Bronchial epithelial cell (primary cell): ENCODE data around the gene SAMSN1. TPM values are rescaled to one million over a fixed set of nuclear protein-coding genes. Genes with fewer than 3 reads are reported as not detected.

Source experiments
- DNase-seq: peaks from one replicate; pipeline ENCODE4 v3.0.0-alpha.2; 2010; ENCODE audit warnings: low read depth
- FAIRE-seq: peaks from 2 replicates; lab custom pipeline; 2011; peaks lifted over from hg19 to GRCh38; lab: Jason Lieb, UNC
- H3K27me3 ChIP-seq: 2 replicates; pipeline ENCODE4 v1.5.1; 2011; ENCODE audit warnings: low read length; ENCODE audit not compliant: control insufficient read depth, insufficient read depth
- H3K36me3 ChIP-seq: 2 replicates; pipeline ENCODE4 v1.5.1; 2011; ENCODE audit warnings: low read length; ENCODE audit not compliant: control insufficient read depth, insufficient read depth
- H3K4me3 ChIP-seq: 2 replicates; pipeline ENCODE4 v1.5.1; 2011; ENCODE audit warnings: mild to moderate bottlenecking, low read depth, low read length, control low read depth
- total RNA-seq: library from RNA; depleted of rRNA; stranded (reverse); fragments of >200 nt; gene quantifications from 2 replicates; pipeline ENCODE4 v1.2.1, GENCODE V29; 2014
- TF ChIP-seq, protein P1 (sequence below): IDR thresholded peaks from 2 replicates; pipeline ENCODE4 v1.5.1; 2011; ENCODE audit warnings: mild to moderate bottlenecking, moderate library complexity, low read length, control low read depth, inconsistent platforms; ENCODE audit not compliant: insufficient read depth, severe bottlenecking

Gene SAMSN1
- total RNA-seq, 1 donor from 2014 or later, result under 0.01 TPM

DNA sequence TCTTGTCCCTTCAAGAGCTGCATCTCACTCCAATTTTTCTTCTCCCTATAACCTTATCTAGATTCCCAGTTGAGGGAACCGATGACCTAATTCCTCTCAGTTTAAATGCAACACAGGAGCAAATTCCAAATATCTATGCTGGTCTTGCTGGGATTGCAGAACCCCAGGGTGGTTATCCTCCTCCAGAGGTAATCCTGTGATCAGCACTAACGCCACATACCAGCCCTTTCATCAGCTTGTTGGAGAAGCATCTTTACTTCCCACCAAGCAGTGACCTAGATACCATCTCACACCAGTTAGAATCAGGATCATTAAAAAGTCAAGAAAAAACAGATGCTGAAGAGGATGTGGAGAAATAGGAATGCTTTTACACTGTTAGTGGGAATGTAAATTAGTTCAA is 52.4 kb downstream of the SAMSN1 start:
- Histone ChIP-seq H3K36me3 (no peaks in the 10 kb centered on the region), H3K27me3 (no peaks in the 10 kb centered on the region), H3K4me3 (no peak overlapping the region)
- TF ChIP-seq, protein P1, sequence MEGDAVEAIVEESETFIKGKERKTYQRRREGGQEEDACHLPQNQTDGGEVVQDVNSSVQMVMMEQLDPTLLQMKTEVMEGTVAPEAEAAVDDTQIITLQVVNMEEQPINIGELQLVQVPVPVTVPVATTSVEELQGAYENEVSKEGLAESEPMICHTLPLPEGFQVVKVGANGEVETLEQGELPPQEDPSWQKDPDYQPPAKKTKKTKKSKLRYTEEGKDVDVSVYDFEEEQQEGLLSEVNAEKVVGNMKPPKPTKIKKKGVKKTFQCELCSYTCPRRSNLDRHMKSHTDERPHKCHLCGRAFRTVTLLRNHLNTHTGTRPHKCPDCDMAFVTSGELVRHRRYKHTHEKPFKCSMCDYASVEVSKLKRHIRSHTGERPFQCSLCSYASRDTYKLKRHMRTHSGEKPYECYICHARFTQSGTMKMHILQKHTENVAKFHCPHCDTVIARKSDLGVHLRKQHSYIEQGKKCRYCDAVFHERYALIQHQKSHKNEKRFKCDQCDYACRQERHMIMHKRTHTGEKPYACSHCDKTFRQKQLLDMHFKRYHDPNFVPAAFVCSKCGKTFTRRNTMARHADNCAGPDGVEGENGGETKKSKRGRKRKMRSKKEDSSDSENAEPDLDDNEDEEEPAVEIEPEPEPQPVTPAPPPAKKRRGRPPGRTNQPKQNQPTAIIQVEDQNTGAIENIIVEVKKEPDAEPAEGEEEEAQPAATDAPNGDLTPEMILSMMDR, result no peak
- no peak for FAIRE-seq
- no peak for DNase-seq

DNA sequence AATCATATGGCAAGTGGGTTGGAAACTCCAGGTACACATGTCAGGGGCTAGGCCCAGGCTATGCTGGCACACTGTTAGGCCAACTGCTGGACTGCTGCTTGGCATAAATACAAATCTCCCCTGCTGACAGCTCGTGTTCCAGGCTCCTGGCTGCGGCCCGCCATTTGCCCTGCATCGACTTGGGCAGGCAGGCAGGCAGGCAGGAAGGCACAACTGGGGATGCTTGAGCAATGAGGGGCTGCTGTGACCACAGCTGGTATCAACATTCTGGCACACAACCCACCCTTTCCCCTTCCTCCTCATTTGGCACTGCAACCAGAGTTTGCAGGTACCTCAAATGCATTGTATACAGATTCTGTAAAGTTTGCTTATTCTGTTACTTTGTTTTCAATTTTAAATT is 53.2 kb downstream of the SAMSN1 start:
- FAIRE-seq, result no peak
- DNase-seq, result no peak
- H3K27me3 ChIP-seq, result no peaks in the 10 kb centered on the region
- no peak overlapping the region for H3K4me3 ChIP-seq
- TF ChIP-seq, protein P1, result no peak
- H3K36me3 ChIP-seq, result no peaks in the 10 kb centered on the region

DNA sequence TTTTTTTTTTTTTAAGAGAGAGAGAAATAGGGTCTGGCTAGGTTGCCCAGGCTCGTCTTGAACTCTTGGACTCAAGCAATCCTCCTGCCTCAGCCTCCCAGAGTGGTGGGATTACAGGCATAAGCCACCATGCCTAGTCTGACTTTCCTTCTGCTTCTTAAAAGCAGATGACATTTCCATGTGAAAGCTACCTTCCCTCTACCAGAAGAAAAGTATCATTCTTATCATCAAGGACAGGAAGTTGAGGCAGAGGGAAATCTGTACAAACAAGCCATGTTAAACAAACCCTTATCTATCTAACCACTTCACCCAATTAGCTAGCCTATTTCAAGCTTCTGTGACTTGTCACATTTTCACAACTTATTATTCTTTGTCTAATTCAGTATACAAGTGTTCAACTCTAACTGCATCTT is 54.8 kb downstream of the SAMSN1 start:
- no peak overlapping the region for H3K4me3 ChIP-seq
- no peaks in the 10 kb centered on the region for H3K27me3 ChIP-seq
- TF ChIP-seq, protein P1, result no peak
- H3K36me3 ChIP-seq, result no peaks in the 10 kb centered on the region
- FAIRE-seq, result no peak
- DNase-seq, result no peak

GRCh38 chr21:14488672-14489204 is 57.4 kb downstream of the SAMSN1 start:
- Histone ChIP-seq H3K36me3 (no peaks in the 10 kb centered on the region), H3K4me3 (no peak overlapping the region), H3K27me3 (no peaks in the 10 kb centered on the region)
- FAIRE-seq (no peak), DNase-seq (no peak)
- TF ChIP-seq, protein P1, result no peak

- H3K27me3 ChIP-seq, result no peaks in the 10 kb centered on the region
- TF ChIP-seq, protein P1, result no peak
- FAIRE-seq, result no peak
- no peak overlapping the region for H3K4me3 ChIP-seq
- no peaks in the 10 kb centered on the region for H3K36me3 ChIP-seq
- peak; percentile 8 for DNase-seq
These were observed 58.4 kb downstream of the SAMSN1 start for GRCh38 chr21:14487490-14488432.
